ENCODE measurements around the gene TRIM71.

The TRIM71 gene

DNA sequence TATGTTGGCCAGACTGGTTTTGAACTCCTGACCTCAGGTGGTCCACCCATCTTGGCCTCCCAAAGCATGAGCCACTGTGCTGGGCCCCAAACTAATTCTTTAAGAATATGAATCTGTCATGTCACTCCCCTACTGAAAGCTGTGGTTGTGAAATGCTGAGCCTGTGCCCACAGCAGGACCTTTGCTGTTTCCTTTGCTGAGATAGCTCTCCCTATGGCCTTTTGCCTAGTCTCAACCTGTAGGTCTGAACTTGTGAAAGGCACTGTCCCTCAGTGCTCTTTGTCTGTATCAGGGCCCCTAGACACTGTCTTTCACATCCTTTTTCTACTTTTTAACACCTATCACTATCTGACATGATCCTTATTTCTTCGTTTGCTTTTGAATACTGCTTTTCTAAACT, 70.9 kb downstream of the TRIM71 start:
- no peaks in the 10 kb centered on the region for H3K79me2 ChIP-seq (ENCODE audit: control insufficient read depth, low read length)
- no peaks in the 10 kb centered on the region for H4K20me1 ChIP-seq (ENCODE audit: control insufficient read depth, insufficient read depth, low read depth, low read length)
- H3K36me3 ChIP-seq (ENCODE audit: control insufficient read depth, low read length): no peaks in the 10 kb centered on the region
- H3K27me3 ChIP-seq (ENCODE audit: control insufficient read depth, low read length): peaks cover 16% of the 10 kb centered on the region
- H3K9me2 ChIP-seq (replicated peaks; ENCODE audit: control insufficient read depth, low read length): no peaks in the 10 kb centered on the region
- no peaks in the 10 kb centered on the region for H3K9me3 ChIP-seq (ENCODE audit: control insufficient read depth, insufficient read depth, low read length)
- H3K4me2 ChIP-seq (ENCODE audit: low read length): no peak overlapping the region
- no peaks in the 10 kb centered on the region for H3K4me1 ChIP-seq (ENCODE audit: control insufficient read depth, low read length)
- TF ChIP-seq, protein P1, sequence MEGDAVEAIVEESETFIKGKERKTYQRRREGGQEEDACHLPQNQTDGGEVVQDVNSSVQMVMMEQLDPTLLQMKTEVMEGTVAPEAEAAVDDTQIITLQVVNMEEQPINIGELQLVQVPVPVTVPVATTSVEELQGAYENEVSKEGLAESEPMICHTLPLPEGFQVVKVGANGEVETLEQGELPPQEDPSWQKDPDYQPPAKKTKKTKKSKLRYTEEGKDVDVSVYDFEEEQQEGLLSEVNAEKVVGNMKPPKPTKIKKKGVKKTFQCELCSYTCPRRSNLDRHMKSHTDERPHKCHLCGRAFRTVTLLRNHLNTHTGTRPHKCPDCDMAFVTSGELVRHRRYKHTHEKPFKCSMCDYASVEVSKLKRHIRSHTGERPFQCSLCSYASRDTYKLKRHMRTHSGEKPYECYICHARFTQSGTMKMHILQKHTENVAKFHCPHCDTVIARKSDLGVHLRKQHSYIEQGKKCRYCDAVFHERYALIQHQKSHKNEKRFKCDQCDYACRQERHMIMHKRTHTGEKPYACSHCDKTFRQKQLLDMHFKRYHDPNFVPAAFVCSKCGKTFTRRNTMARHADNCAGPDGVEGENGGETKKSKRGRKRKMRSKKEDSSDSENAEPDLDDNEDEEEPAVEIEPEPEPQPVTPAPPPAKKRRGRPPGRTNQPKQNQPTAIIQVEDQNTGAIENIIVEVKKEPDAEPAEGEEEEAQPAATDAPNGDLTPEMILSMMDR (IDR thresholded peaks at IDR 0.05; ENCODE audit: low read depth, low read length, poor library complexity, severe bottlenecking): no peak
- no peak for TF ChIP-seq EZH2phosphoT487 (IDR thresholded peaks at IDR 0.05; ENCODE audit: borderline replicate concordance, low read length)
- H3F3A ChIP-seq (ENCODE audit: control insufficient read depth, insufficient read depth): no peaks in the 10 kb centered on the region
- H3K27ac ChIP-seq (ENCODE audit: low read depth, low read length): no peak overlapping the region
- H3K4me3 ChIP-seq (ENCODE audit: low read length): no peak overlapping the region

DNA sequence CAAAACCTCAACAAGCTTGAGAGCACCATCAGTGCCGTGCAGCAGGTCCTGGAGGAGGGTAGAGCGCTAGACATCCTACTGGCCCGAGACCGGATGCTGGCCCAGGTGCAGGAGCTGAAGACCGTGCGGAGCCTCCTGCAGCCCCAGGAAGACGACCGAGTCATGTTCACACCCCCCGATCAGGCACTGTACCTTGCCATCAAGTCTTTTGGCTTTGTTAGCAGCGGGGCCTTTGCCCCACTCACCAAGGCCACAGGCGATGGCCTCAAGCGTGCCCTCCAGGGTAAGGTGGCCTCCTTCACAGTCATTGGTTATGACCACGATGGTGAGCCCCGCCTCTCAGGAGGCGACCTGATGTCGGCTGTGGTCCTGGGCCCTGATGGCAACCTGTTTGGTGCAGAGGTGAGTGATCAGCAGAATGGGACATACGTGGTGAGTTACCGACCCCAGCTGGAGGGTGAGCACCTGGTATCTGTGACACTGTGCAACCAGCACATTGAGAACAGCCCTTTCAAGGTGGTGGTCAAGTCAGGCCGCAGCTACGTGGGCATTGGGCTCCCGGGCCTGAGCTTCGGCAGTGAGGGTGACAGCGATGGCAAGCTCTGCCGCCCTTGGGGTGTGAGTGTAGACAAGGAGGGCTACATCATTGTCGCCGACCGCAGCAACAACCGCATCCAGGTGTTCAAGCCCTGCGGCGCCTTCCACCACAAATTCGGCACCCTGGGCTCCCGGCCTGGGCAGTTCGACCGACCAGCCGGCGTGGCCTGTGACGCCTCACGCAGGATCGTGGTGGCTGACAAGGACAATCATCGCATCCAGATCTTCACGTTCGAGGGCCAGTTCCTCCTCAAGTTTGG, 72.9 kb downstream of the TRIM71 start:
- Histone ChIP-seq H3F3A (ENCODE audit: control insufficient read depth, insufficient read depth) (no peaks in the 10 kb centered on the region), H3K27me3 (ENCODE audit: control insufficient read depth, low read length) (peaks cover 20% of the 10 kb centered on the region), H3K4me2 (ENCODE audit: low read length) (no peak overlapping the region), H4K20me1 (ENCODE audit: control insufficient read depth, insufficient read depth, low read depth, low read length) (no peaks in the 10 kb centered on the region), H3K79me2 (ENCODE audit: control insufficient read depth, low read length) (no peaks in the 10 kb centered on the region), H3K9me3 (ENCODE audit: control insufficient read depth, insufficient read depth, low read length) (no peaks in the 10 kb centered on the region), H3K9me2 (replicated peaks; ENCODE audit: control insufficient read depth, low read length) (no peaks in the 10 kb centered on the region), H3K4me1 (ENCODE audit: control insufficient read depth, low read length) (no peaks in the 10 kb centered on the region), H3K4me3 (ENCODE audit: low read length) (no peak overlapping the region), H3K27ac (ENCODE audit: low read depth, low read length) (no peak overlapping the region), H3K36me3 (ENCODE audit: control insufficient read depth, low read length) (no peaks in the 10 kb centered on the region)
- no peak for TF ChIP-seq EZH2phosphoT487 (IDR thresholded peaks at IDR 0.05; ENCODE audit: borderline replicate concordance, low read length)
- TF ChIP-seq, protein P1 (IDR thresholded peaks at IDR 0.05; ENCODE audit: low read depth, low read length, poor library complexity, severe bottlenecking): no peak

DNA sequence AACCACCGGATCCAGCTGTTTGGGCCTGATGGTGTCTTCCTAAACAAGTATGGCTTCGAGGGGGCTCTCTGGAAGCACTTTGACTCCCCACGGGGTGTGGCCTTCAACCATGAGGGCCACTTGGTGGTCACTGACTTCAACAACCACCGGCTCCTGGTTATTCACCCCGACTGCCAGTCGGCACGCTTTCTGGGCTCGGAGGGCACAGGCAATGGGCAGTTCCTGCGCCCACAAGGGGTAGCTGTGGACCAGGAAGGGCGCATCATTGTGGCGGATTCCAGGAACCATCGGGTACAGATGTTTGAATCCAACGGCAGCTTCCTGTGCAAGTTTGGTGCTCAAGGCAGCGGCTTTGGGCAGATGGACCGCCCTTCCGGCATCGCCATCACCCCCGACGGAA, 73.6 kb downstream of the TRIM71 start:
- Histone ChIP-seq H3K27ac (ENCODE audit: low read depth, low read length) (no peak overlapping the region), H3K4me2 (ENCODE audit: low read length) (no peak overlapping the region), H3K36me3 (ENCODE audit: control insufficient read depth, low read length) (no peaks in the 10 kb centered on the region), H3K27me3 (ENCODE audit: control insufficient read depth, low read length) (peaks cover 23% of the 10 kb centered on the region), H3K4me1 (ENCODE audit: control insufficient read depth, low read length) (no peaks in the 10 kb centered on the region), H3K9me2 (replicated peaks; ENCODE audit: control insufficient read depth, low read length) (no peaks in the 10 kb centered on the region), H3K79me2 (ENCODE audit: control insufficient read depth, low read length) (no peaks in the 10 kb centered on the region), H3K4me3 (ENCODE audit: low read length) (no peak overlapping the region), H3F3A (ENCODE audit: control insufficient read depth, insufficient read depth) (no peaks in the 10 kb centered on the region), H3K9me3 (ENCODE audit: control insufficient read depth, insufficient read depth, low read length) (no peaks in the 10 kb centered on the region), H4K20me1 (ENCODE audit: control insufficient read depth, insufficient read depth, low read depth, low read length) (no peaks in the 10 kb centered on the region)
- TF ChIP-seq EZH2phosphoT487 (IDR thresholded peaks at IDR 0.05; ENCODE audit: borderline replicate concordance, low read length): no peak
- TF ChIP-seq, protein P1 (IDR thresholded peaks at IDR 0.05; ENCODE audit: low read depth, low read length, poor library complexity, severe bottlenecking): no peak
